Activated CD4-positive, alpha-beta T cell treated with anti-CD3 and anti-CD28 coated beads, Interleukin-2, amount 50 U/mL, for 48 hours (primary cell): ENCODE results near the gene PKD2L1.
A peak's percentile ranks its signal among the peaks of the same experiment; 100 is the strongest.
"Not testable (repeated sequence)": the region's sequence is repeated elsewhere in the genome, so short reads cannot be mapped to it uniquely, and the experiment has no call there.

Experiments used
- DNase-seq, 2 experiments: peaks; one replicate each; pipeline ENCODE4 v3.0.0-alpha.2; 2020

PKD2L1 gene

DNA sequence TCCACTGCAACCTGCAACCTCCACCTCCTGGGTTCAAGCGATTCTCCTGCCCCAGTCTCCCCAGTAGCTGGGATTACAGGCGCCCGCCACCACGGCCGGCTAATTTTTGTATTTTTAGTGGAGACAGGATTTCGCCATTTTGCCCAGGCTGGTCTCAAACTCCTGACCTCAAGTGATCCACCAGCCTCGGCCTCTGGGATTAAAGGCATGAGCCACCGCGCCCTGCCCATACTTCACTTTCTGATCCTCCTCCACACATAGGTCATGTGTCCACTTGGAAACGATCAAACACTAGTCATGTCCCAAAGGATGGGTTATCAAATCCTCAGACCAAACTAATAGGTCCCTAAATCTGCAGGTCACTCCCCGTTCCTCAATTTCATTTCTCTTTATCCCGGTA is 44.7 kb downstream of the PKD2L1 start:
- not testable (repeated sequence) for DNase-seq

DNA sequence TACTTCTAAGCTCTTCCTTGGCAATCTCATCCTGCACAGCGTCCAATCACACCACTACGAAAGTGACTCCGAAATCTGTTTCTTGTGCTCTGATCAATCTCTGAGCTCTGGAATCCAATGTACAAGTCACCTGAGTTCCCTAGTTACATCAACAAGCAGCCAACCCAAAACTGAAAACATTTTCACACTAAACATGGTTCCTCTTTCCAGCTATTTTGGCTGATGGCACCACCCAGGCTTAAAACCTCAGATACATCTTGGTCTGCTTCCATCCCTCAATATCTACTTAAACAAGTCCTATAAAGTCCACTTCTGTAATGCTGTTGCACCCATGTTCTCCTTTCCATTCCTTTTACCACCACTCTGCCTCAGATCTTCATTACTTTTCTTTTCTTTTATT is 47.1 kb downstream of the PKD2L1 start:
- no peak for DNase-seq

DNA sequence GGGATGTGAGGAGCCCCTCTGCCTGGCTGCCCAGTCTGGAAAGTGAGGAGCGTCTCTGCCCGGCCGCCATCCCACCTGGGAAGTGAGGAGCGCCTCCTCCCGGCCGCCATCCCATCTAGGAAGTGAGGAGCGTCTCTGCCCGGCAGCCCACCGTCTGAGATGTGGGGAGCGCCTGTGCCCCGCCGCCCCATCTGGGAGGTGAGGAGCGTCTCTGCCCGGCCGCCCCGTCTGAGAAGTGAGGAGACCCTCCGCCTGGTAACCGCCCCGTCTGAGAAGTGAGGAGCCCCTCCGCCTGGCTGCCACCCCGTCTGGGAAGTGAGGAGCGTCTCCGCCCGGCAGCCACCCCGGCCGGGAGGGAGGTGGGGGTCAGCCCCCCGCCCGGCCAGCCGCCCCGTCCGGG is 53.1 kb downstream of the PKD2L1 start:
- not testable (repeated sequence) for DNase-seq

DNA sequence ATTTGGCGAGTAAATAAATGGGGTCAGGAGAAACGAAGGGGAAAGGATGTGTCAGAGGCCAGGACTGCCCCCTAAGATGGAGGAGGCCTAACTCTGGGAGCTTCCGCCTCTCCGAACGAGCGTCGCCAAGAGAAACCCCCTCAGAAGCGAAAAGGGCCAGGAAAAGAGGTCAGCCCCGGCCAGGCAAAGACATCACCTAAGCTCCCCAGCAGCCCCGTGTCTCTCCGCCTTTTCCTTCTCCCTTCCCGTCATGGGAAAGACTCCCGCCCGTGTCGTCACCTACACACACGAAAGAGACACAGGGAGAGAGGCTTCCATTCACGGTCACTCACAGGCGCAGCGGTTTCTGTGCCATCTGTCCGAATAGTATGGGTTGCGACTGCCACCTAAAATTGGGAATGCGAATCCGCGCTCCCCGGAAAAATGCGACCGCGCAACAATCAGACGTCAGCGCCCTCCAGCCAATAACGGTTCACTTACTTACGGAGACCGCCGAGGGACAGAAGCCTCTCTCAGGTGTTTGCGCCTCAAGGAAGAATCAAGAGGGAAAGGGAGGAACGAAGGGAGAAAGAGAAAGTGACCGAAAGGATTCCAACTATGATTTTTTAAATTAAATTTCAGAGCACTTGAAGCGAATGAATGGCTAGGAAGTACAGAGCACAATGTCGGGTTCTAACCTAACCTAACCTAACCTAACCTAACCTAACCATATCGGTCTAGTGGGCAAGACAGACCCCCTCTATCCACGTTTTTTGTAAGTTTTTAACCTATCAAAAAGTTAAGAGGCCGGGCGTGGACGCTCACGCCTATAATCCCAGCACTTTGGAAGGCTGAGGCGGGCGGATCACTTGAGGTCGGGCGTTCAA is 62.6 kb downstream of the PKD2L1 start, which contains the start of gene CWF19L1:
CWF19L1 (minus strand) TSS at position 400 of the 866 bp plus-strand sequence; CDS start at position 355, 45 bp downstream.
- DNase-seq: peak; percentile 78 to 82

DNA sequence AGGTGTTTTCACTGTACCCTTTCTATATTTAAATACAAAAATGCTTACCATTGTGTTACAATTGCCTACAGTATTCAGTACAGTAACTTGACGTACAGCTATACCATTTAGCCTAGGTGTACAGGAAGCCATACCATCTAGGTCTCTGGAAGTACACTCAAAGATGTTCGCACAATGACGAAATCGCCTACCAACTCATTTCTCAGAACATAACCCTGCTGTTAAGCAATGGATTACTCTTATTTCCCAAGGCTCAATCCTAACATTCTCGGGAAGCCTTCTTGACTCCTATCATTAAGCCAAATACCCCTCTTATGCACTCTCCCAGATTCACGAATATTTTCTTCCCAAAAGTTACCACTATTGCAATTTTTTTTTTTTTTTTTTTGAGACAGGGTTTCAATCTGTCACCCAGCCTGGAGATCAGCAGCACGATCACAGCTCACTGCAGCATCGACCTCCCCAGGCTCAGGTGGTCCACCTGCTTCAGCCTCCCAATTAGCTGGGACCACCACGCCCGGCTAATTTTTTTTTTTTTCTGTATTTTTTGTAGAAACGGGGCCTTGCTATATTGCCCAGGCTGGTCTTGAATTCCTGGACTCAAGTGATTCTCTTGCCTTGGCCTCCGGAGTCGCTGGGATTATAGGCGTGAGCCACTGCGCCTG is 64.1 kb downstream of the PKD2L1 start:
- DNase-seq: no peak

DNA sequence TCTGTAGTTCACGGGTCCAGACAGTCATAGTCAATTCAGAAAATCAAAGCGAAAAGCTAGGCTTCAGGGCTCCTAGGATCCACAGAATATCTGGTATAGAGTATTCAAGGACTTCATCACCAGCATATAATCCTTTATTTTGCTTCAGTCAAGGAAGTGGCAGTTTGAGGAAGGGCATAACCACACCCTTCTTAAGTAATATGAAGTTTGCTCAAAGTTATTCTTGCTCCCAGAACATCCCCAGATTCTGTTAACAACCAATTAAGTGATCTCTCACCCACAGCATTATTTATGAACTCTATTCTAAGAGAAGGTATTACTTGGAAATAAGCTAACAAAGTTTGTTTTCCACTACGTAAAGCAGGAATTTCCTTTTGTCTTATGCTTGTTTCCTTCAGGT is 75.8 kb downstream of the PKD2L1 start:
- no peak for DNase-seq

DNA sequence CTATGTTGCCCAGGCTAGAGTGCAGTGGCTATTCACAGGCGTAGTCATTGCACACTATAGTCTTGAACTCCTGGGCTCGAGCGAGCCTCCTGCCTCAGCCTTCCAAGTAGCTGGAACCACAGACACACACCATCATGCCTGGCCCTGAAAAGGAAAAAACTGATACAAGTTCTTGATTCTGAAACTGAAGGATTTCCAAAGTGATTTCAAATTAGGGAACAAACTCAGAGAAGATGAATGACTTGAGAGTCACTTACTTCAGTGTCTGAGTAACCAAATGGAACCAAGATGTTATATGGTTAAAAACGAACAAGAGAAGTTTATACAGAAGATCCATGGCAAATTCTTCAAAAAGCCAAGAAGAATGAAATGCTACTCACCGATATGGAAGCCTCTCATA is 77.0 kb downstream of the PKD2L1 start:
- no peak for DNase-seq

DNA sequence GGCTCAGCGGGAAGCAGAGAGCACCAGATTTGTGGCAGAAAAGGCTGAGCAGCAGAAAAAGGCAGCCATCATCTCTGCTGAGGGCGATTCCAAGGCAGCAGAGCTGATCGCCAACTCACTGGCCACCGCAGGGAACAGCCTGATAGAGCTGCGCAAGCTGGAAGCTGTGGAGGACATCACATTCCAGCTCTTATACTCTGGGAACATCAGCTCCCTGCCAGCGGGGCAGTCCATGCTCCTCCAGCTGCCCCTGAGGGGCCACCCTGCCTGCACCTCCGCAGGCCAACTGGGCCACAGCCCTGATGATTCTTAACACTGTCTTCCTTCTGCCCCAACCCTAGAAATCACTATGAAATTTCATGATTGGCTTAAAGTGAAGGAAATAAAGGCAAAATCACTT is 81.2 kb downstream of the PKD2L1 start:
- no peak for DNase-seq

DNA sequence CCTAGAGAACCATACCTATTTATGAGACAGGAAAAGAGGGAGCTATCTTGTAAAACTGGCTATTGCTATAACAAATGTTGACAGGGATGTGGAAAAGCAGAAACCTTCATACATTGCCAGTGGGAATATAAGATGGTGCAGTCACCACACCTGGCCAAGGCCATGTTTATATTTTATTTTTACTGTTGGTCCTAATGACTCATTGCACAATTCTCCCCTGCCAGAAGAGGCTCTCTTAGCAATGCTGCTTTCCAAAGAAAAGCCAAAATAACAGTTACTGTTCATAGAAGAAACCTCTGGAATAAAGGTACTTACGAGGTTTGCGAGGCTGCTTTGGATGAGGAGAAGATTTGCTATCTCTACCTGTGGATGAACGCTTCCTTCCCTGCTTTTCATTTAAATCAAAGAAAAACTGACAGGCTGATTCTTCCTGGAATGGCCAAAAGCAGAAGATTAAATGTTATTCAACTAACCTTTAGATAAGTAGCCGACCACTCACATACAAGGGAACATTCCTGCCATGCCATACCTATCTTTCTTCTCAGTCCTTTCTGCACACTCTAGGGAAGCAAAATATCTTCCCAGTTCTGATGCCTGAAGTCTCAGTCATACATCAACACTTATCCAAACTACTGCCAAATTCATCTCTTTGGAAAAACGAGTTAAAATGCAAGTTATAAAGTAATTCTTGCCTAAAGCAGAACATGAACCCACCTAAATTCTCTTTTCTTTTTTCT is 84.4 kb downstream of the PKD2L1 start:
- DNase-seq: no peak

DNA sequence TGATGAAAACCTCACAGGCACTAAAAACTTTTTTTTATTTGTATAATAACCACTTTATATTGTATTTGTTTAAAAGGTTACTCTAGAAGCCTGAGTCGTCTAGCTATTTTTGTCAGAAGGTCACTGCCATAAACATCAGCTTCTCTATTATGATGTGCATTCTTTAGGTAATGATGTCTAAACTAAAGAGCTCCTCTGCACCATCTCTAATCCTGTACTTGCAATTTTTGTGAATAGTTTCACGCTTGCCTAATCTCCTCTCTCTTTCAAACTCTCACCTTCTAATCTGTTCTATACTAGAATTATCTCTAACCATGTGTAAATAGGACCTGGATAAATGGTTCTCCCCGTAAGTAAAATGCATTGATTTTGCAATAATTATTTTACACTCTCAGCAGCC is 90.2 kb downstream of the PKD2L1 start:
- DNase-seq: no peak

DNA sequence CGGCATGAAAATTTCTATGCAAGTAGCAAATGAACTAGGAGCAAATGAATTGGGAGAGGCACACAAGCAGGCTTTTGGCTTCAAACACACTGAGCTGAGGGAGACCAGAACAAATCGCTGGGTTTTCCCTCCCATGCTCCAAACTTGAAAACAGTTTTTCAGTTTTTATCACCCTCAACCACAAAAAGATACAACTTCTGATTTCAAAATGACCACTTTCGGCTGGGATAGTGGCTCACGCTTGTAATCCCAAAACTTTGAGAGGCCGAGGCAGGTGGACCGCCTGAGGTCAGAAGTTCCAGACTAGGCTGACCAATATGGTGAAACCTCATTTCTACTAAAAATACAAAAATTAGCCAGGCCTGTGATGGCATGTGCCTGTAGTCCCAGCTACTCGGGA is 91.6 kb downstream of the PKD2L1 start:
- DNase-seq: no peak
